Activated naive CD8-positive, alpha-beta T cell treated with anti-CD3 and anti-CD28 coated beads, Interleukin-2, amount 50 U/mL, for 24 hours (primary cell): ENCODE data around the gene LTBP1.

Experiments used
- ATAC-seq: fragments of 150-1000 bp; cut with Tn5 transposase; one replicate; pipeline ENCODE4 v1.10.0; 2021
- DNase-seq: peaks from one replicate; pipeline ENCODE4 v3.0.0; 2021
- H3K27ac Mint-ChIP-seq: one replicate; pipeline ENCODE4 v1.8.0; 2021; ENCODE audit warnings: mild to moderate bottlenecking, mixed read lengths
- H3K27me3 Mint-ChIP-seq: one replicate; pipeline ENCODE4 v1.8.0; 2021; ENCODE audit warnings: mixed read lengths
- H3K36me3 Mint-ChIP-seq: one replicate; pipeline ENCODE4 v1.8.0; 2021; ENCODE audit warnings: low read depth, mixed read lengths
- H3K4me1 Mint-ChIP-seq: one replicate; pipeline ENCODE4 v1.8.0; 2021; ENCODE audit warnings: mixed read lengths
- H3K4me3 Mint-ChIP-seq: one replicate; pipeline ENCODE4 v1.8.0; 2021; ENCODE audit warnings: mild to moderate bottlenecking, moderate library complexity, mixed read lengths
- H3K9me3 Mint-ChIP-seq: one replicate; pipeline ENCODE4 v1.8.0; 2021; ENCODE audit warnings: mixed read lengths

Gene LTBP1

DNA sequence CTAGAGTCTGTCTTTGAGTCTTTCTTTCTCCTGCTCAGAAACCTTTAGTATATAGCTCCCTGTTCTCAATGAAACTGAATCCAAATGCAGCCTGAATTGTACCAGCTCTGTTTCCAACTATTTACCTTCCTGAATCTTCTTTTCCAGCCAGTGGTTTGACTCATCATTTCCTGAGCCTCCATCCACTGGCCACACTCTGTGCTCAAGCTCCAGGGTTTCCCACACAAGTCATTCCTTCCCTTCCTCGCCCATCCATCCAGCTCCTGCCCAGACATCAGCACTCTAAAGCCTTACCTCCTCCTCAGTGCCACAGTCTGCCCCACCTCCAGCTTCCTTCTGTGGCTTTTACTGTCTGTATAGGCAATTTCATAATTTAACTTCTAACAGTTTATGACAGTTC is 296.1 kb downstream of the LTBP1 start:
- no peaks in the 10 kb centered on the region for H3K36me3 Mint-ChIP-seq
- H3K27ac Mint-ChIP-seq: no peak overlapping the region
- DNase-seq: no peak
- no peaks in the 10 kb centered on the region for H3K9me3 Mint-ChIP-seq
- no peaks in the 10 kb centered on the region for H3K4me1 Mint-ChIP-seq
- no peak overlapping the region for H3K4me3 Mint-ChIP-seq
- ATAC-seq: no peak
- H3K27me3 Mint-ChIP-seq: no peaks in the 10 kb centered on the region

GRCh38 chr2:33246432-33246831 is 299.7 kb downstream of the LTBP1 start:
- no peaks in the 10 kb centered on the region for H3K36me3 Mint-ChIP-seq
- H3K27me3 Mint-ChIP-seq: no peaks in the 10 kb centered on the region
- ATAC-seq (no peak), DNase-seq (no peak)
- no peak overlapping the region for H3K4me3 Mint-ChIP-seq
- no peaks in the 10 kb centered on the region for H3K4me1 Mint-ChIP-seq
- H3K9me3 Mint-ChIP-seq: no peaks in the 10 kb centered on the region
- no peak overlapping the region for H3K27ac Mint-ChIP-seq

DNA sequence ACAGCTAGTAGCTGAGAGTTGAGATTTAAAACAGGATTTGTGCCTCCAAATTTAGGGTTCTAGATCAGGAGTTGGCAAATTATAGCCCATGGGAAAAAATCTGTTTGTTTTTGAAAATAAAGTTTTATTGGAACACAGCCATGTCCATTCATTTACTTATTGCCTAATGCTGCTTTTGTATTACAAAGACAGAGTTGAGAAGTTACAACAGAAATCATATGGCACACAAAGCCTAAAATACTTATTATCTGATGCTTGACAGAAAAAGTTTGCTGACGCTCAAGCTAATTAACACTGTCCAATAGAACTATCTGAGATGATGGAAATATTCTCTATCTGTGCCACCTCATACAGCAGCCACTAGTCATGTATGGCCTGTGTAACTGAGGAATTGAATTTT is 300.6 kb downstream of the LTBP1 start:
- Mint-ChIP-seq H3K27me3 (no peaks in the 10 kb centered on the region), H3K9me3 (no peaks in the 10 kb centered on the region), H3K36me3 (no peaks in the 10 kb centered on the region), H3K4me3 (no peak overlapping the region), H3K27ac (no peak overlapping the region), H3K4me1 (no peaks in the 10 kb centered on the region)
- ATAC-seq: no peak
- DNase-seq: no peak

DNA sequence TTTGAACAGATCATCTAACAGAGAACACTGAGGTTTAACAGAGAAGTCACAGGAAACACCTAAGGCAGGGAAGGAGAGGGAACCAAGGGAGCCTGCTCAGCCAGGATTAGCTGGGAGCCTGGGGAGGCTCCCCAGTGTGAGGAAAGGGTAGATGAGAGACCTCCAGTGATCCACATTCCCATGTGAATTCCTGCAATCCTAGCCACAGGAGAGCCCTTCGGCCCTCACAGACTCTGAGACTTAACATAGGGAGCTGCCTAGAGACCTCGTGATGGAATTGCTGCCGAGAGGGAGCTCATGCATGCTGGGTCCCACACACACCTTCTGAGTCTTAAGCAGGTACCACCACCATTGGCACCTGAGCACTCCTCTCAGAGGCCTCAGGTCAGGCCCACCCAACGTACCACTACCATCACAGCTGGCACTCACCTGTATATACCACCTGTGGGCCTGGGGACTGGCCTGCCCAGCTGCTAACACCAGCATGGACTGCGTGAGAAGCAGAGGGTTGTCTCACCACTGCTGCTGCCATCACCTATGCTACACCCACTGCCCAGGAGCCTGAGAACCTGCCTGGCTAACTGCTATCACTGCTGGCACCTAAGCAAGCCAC is 303.8 kb downstream of the LTBP1 start:
- no peaks in the 10 kb centered on the region for H3K9me3 Mint-ChIP-seq
- no peaks in the 10 kb centered on the region for H3K36me3 Mint-ChIP-seq
- no peak overlapping the region for H3K27ac Mint-ChIP-seq
- no peak for ATAC-seq
- H3K4me1 Mint-ChIP-seq: no peaks in the 10 kb centered on the region
- no peaks in the 10 kb centered on the region for H3K27me3 Mint-ChIP-seq
- no peak overlapping the region for H3K4me3 Mint-ChIP-seq
- DNase-seq: no peak

DNA sequence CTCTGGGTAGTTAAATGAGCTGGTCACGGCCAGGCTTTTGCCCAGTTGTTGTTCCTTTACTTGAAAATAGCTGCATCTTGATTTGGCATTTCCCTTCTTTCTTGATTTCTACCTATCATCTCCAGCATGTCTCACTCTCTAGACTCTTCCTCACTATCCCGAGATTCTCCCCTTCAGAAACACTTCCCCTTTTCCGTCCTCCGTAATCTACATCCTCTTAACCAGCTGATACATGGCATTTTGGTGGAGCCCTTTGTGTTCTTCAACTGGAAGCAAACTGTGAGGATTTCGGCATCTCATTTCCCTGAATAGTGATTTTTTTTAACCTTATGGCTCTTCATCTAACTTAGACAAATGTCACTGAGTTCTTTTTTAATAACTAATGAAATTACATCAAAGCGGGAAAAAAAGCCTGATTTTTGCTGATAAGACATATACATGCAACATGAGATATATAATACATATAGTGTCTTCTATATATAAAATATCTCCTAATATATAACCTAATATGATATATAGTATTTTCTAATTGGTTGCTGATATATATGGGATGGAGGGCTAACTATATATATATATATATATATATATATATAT is 309.5 kb downstream of the LTBP1 start:
- DNase-seq (no peak), ATAC-seq (no peak)
- H3K27me3 Mint-ChIP-seq: peaks cover 4% of the 10 kb centered on the region
- no peaks in the 10 kb centered on the region for H3K4me1 Mint-ChIP-seq
- H3K36me3 Mint-ChIP-seq: no peaks in the 10 kb centered on the region
- H3K27ac Mint-ChIP-seq: no peak overlapping the region
- no peaks in the 10 kb centered on the region for H3K9me3 Mint-ChIP-seq
- H3K4me3 Mint-ChIP-seq: no peak overlapping the region

- H3K4me3 Mint-ChIP-seq: no peak overlapping the region
- no peak overlapping the region for H3K27ac Mint-ChIP-seq
- ATAC-seq: no peak
- no peaks in the 10 kb centered on the region for H3K4me1 Mint-ChIP-seq
- H3K27me3 Mint-ChIP-seq: peaks cover 4% of the 10 kb centered on the region
- no peaks in the 10 kb centered on the region for H3K36me3 Mint-ChIP-seq
- no peak for DNase-seq
- no peaks in the 10 kb centered on the region for H3K9me3 Mint-ChIP-seq
These were observed 311.6 kb downstream of the LTBP1 start for GRCh38 chr2:33258387-33258786.

GRCh38 chr2:33262097-33262496 is 315.3 kb downstream of the LTBP1 start:
- DNase-seq (no peak), ATAC-seq (no peak)
- Mint-ChIP-seq H3K4me1 (no peaks in the 10 kb centered on the region), H3K36me3 (no peaks in the 10 kb centered on the region), H3K27ac (no peak overlapping the region), H3K9me3 (no peaks in the 10 kb centered on the region), H3K27me3 (no peaks in the 10 kb centered on the region), H3K4me3 (no peak overlapping the region)

- Mint-ChIP-seq H3K4me3 (no peak overlapping the region), H3K27ac (no peak overlapping the region), H3K9me3 (no peaks in the 10 kb centered on the region), H3K27me3 (peaks cover 3% of the 10 kb centered on the region), H3K36me3 (no peaks in the 10 kb centered on the region), H3K4me1 (no peaks in the 10 kb centered on the region)
- DNase-seq: no peak
- ATAC-seq: no peak
These were observed 318.0 kb downstream of the LTBP1 start for GRCh38 chr2:33264766-33265165.

GRCh38 chr2:33265584-33266338 is 319.0 kb downstream of the LTBP1 start:
- H3K4me1 Mint-ChIP-seq: no peaks in the 10 kb centered on the region
- peaks cover 3% of the 10 kb centered on the region for H3K27me3 Mint-ChIP-seq
- no peak for DNase-seq
- H3K36me3 Mint-ChIP-seq: no peaks in the 10 kb centered on the region
- ATAC-seq: peak; percentile 54
- H3K9me3 Mint-ChIP-seq: no peaks in the 10 kb centered on the region
- no peak overlapping the region for H3K4me3 Mint-ChIP-seq
- H3K27ac Mint-ChIP-seq: no peak overlapping the region

GRCh38 chr2:33266467-33266866 is 319.7 kb downstream of the LTBP1 start:
- H3K4me1 Mint-ChIP-seq: peaks cover 4% of the 10 kb centered on the region
- DNase-seq (no peak), ATAC-seq (no peak)
- H3K36me3 Mint-ChIP-seq: no peaks in the 10 kb centered on the region
- H3K27ac Mint-ChIP-seq: no peak overlapping the region
- H3K4me3 Mint-ChIP-seq: no peak overlapping the region
- H3K27me3 Mint-ChIP-seq: peaks cover 3% of the 10 kb centered on the region
- H3K9me3 Mint-ChIP-seq: no peaks in the 10 kb centered on the region

- DNase-seq (no peak), ATAC-seq (no peak)
- Mint-ChIP-seq H3K4me1 (peaks cover 8% of the 10 kb centered on the region), H3K27ac (no peak overlapping the region), H3K4me3 (no peak overlapping the region), H3K9me3 (no peaks in the 10 kb centered on the region), H3K36me3 (no peaks in the 10 kb centered on the region), H3K27me3 (peaks cover 3% of the 10 kb centered on the region)
These were observed 320.3 kb downstream of the LTBP1 start for GRCh38 chr2:33267043-33267442.

DNA sequence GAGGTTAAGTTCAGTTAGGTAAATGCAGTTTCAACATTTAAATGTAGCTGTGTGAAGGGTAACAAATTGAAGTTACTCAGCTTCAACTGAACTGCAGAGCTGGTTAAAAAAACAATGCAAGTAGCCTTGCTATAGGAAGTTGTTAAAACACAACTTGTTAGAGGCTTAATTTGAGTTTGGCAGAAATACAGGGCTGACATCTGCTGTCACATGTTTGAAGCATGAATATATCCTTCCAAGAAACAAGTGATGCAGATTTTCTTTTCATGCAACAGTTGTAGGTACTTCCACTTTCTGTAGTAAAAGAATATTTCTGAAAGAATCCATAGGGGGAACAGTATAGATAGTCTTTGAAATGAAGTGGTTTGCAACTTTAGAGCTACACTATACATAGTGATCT is 321.0 kb downstream of the LTBP1 start:
- Mint-ChIP-seq H3K4me3 (no peak overlapping the region), H3K4me1 (peaks cover 15% of the 10 kb centered on the region), H3K9me3 (no peaks in the 10 kb centered on the region), H3K27ac (no peak overlapping the region), H3K36me3 (no peaks in the 10 kb centered on the region), H3K27me3 (peaks cover 3% of the 10 kb centered on the region)
- ATAC-seq: no peak
- DNase-seq: no peak

DNA sequence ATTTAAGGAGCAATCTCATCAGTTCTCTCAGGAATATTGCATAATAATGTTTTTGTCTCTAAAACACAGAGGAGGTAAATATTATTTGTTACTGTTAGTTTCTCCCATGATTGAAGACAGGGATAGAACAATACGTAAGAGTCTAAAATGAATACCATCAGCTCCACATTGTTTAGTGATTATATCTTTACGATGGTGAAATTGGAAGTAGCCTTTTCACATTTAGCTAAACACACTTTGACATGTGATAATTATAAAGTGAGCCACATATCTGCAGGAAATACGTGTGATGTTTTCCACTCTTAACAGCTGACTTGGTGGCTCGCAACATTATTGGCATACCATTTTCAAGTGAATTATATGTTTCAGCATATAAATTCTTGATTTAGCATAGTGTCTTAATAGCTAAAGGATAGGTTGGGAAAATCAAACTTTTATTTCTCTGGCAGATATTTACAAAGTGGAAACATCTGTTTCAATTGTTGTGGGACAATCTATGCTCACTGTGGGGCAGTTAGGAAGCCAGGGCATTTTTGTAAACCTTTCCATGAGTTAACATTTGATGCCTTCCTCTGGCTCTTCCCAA is 321.6 kb downstream of the LTBP1 start:
- Mint-ChIP-seq H3K36me3 (no peaks in the 10 kb centered on the region), H3K27me3 (peaks cover 3% of the 10 kb centered on the region), H3K4me1 (peaks cover 17% of the 10 kb centered on the region), H3K9me3 (no peaks in the 10 kb centered on the region), H3K27ac (no peak overlapping the region), H3K4me3 (no peak overlapping the region)
- DNase-seq (no peak), ATAC-seq (no peak)

DNA sequence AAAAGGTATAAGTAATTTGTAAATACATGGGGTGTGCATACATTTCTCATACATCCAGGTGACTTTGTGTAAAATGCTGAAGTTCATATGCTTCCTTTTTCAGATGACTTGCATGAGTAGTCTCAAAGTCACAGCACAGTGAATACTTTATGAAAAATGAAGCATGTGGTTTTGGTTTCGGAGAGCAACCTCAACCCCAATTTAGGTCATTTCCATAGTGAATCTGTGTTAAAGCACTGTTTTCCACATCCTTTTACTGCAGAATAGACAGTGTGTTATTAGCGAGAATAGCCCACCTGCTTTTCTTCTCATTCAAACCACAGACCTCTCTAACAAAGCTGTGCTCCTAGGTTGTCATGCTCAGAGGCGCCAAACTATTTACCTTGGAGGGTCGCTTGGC is 325.2 kb downstream of the LTBP1 start:
- Mint-ChIP-seq H3K27ac (no peak overlapping the region), H3K4me3 (no peak overlapping the region), H3K27me3 (peaks cover 3% of the 10 kb centered on the region), H3K4me1 (peaks cover 17% of the 10 kb centered on the region), H3K9me3 (no peaks in the 10 kb centered on the region), H3K36me3 (no peaks in the 10 kb centered on the region)
- DNase-seq (no peak), ATAC-seq (peak; percentile 77)

DNA sequence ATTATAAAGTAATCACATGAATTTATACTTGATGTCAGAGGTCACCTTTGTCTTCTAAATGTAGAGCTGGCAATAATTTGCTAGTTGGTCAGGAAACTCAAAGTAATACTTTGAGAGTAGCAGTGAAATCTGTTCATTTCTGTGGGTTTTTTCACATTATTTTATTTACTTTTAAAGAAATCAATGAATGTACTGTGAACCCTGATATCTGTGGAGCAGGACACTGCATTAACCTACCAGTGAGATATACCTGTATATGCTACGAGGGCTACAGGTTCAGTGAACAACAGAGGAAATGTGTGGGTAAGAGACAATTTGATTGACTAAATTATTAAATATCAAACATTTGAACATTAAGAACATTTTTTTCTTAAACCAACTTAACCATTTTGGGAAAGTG is 326.7 kb downstream of the LTBP1 start:
- Mint-ChIP-seq H3K9me3 (no peaks in the 10 kb centered on the region), H3K4me3 (no peak overlapping the region), H3K36me3 (no peaks in the 10 kb centered on the region), H3K4me1 (peaks cover 17% of the 10 kb centered on the region), H3K27me3 (peaks cover 3% of the 10 kb centered on the region), H3K27ac (no peak overlapping the region)
- no peak for DNase-seq
- ATAC-seq: no peak
